ENCODE results near the gene KRTAP10-3.
"Not testable (repeated sequence)": the region's sequence is repeated elsewhere in the genome, so short reads cannot be mapped to it uniquely, and the experiment has no call there.

KRTAP10-3 gene

GRCh38 chr21:44571296-44571695 lies 12.7 kb upstream of the KRTAP10-3 start:
- DNase-seq (ENCODE audit: low spot score), result no peak

- DNase-seq (ENCODE audit: low spot score), result no peak
Measured at GRCh38 chr21:44569861-44570517, 11.4 kb upstream of the KRTAP10-3 start.

- DNase-seq (ENCODE audit: low spot score), result no peak
Measured at GRCh38 chr21:44568667-44569556, 10.3 kb upstream of the KRTAP10-3 start.

GRCh38 chr21:44568261-44568660 lies 9.7 kb upstream of the KRTAP10-3 start:
- no peak for DNase-seq (ENCODE audit: low spot score)

- DNase-seq (ENCODE audit: low spot score), result no peak
Measured at GRCh38 chr21:44567481-44568171, 9.0 kb upstream of the KRTAP10-3 start.

- peak; percentile 13 for DNase-seq (ENCODE audit: low spot score)
Measured at GRCh38 chr21:44566403-44566802, 7.8 kb upstream of the KRTAP10-3 start.

GRCh38 chr21:44564886-44565598 lies 6.4 kb upstream of the KRTAP10-3 start:
- no peak for DNase-seq (ENCODE audit: low spot score)

GRCh38 chr21:44564099-44564498 lies 5.5 kb upstream of the KRTAP10-3 start:
- DNase-seq (ENCODE audit: low spot score), result no peak

GRCh38 chr21:44558329-44558675 lies 293 bp downstream of the KRTAP10-3 start:
- DNase-seq (ENCODE audit: low spot score), result not testable (repeated sequence)

- no peak for DNase-seq (ENCODE audit: low spot score)
Measured at GRCh38 chr21:44557491-44558328, 885 bp downstream of the KRTAP10-3 start.

GRCh38 chr21:44556879-44557278 lies 1.7 kb downstream of the KRTAP10-3 start:
- peak; percentile 14 for DNase-seq (ENCODE audit: low spot score)

GRCh38 chr21:44555200-44555875 lies 3.3 kb downstream of the KRTAP10-3 start:
- DNase-seq (ENCODE audit: low spot score), result no peak

GRCh38 chr21:44552681-44553080 lies 5.9 kb downstream of the KRTAP10-3 start:
- no peak for DNase-seq (ENCODE audit: low spot score)

- no peak for DNase-seq (ENCODE audit: low spot score)
Measured at GRCh38 chr21:44552136-44552535, 6.5 kb downstream of the KRTAP10-3 start.

GRCh38 chr21:44551340-44551961 lies 7.1 kb downstream of the KRTAP10-3 start, which contains the start of gene KRTAP10-2:
Gene KRTAP10-2, minus strand, starts transcription at chr21:44551505. Its CDS starts 47 bp downstream, at chr21:44551458.
- DNase-seq (ENCODE audit: low spot score), result no peak

- no peak for DNase-seq (ENCODE audit: low spot score)
Measured at GRCh38 chr21:44550807-44551206, 7.8 kb downstream of the KRTAP10-3 start.

GRCh38 chr21:44550285-44550684 lies 8.3 kb downstream of the KRTAP10-3 start:
- not testable (repeated sequence) for DNase-seq (ENCODE audit: low spot score)

- DNase-seq (ENCODE audit: low spot score), result no peak
Measured at GRCh38 chr21:44549525-44550211, 8.9 kb downstream of the KRTAP10-3 start.

- DNase-seq (ENCODE audit: low spot score), result no peak
Measured at GRCh38 chr21:44548922-44549321, 9.7 kb downstream of the KRTAP10-3 start.
